Measurements from ENCODE around the gene PGC.

DNA sequence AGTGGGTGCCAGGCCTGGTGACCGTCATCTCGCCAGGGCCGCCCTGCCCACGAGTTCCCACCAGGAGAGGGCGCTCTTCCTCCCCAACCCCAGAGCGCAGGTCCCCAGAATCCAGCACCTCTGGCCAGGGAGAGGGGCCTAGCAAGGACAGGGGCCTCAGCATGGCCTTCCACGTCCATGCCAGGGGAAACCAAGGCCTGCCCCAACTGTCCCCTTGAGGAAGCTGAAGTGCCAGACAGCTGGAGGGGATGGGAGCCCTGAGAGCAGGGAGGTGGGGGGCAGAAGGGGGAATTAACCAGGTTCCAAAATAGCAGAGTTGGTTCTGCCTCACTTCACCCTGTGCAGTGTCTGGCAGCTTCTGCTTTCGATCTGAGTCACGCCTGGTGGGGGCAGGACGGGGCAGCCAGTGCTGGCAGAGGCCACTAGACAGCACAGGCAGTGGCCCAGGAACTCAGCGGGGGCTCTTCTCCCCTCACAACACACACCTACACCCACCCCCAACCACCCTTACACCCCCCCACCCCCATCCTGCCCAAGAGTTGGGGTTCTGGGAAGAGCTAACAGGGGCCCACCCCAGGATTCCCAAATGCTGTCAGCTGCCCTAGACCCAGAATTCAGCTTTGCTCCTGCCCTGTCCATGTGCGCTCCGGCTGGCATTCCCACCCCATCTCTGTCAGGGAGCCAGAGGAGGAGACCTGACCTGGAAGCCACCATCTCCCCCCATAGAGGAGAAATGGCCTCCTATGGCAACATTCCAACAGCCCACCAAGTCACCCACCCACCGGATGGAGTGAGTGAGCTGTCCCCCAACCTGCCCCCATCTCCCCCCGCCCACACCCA lies 41.0 kb downstream of the PGC start:
- no peak for TF ChIP-seq GATA2 (IDR thresholded peaks at IDR 0.05; ENCODE audit: low read depth, low read length)
- no peak for TF ChIP-seq GATA3 (IDR thresholded peaks at IDR 0.05; ENCODE audit: low read depth, low read length)

Data from SH-SY5Y (cell line).